OCI-LY3 (cell line): ENCODE data around the gene ZNF425.

ENCODE experiments used
- EZH2phosphoT487 ChIP-seq: fragments of 200-600 bp; shearing (Covaris generic); IDR thresholded peaks from 2 replicates; pipeline ENCODE4 v1.6.1; 2018; ENCODE audit warnings: antibody characterized with exemption, mixed run types, low read depth
- TF ChIP-seq, protein P1 (sequence below): fragments of 200-600, 300-600 bp; sonication (generic); IDR thresholded peaks from 2 replicates; pipeline ENCODE4 v1.5.1; 2014; ENCODE audit warnings: antibody characterized with exemption, low read length, low read depth

DNA sequence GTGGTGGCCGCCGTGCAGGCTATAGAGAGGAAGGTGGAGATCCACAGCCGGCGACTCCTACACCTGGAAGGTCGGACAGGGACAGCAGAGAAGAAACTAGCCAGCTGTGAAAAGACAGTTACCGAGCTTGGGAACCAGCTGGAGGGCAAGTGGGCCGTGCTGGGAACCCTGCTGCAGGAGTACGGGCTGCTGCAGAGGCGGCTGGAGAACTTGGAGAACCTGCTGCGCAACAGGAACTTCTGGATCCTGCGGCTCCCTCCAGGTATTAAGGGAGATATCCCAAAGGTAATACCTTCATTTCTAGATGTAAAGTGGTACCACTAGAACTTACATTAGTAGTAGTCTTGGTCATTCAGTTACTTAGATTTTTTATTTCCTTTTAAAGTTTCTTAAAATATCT lies 27.9 kb upstream of the ZNF425 start:
- TF ChIP-seq, protein P1, sequence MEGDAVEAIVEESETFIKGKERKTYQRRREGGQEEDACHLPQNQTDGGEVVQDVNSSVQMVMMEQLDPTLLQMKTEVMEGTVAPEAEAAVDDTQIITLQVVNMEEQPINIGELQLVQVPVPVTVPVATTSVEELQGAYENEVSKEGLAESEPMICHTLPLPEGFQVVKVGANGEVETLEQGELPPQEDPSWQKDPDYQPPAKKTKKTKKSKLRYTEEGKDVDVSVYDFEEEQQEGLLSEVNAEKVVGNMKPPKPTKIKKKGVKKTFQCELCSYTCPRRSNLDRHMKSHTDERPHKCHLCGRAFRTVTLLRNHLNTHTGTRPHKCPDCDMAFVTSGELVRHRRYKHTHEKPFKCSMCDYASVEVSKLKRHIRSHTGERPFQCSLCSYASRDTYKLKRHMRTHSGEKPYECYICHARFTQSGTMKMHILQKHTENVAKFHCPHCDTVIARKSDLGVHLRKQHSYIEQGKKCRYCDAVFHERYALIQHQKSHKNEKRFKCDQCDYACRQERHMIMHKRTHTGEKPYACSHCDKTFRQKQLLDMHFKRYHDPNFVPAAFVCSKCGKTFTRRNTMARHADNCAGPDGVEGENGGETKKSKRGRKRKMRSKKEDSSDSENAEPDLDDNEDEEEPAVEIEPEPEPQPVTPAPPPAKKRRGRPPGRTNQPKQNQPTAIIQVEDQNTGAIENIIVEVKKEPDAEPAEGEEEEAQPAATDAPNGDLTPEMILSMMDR, result no peak
- no peak for TF ChIP-seq EZH2phosphoT487
